GM18858 (cell line): Measurements from ENCODE around the gene HPCAL1.
"Not testable (repeated sequence)": the region's sequence is repeated elsewhere in the genome, so short reads cannot be mapped to it uniquely, and the experiment has no call there.

Source experiments
- ATAC-seq: cut with Tn5 transposase; IDR thresholded peaks from one replicate; pipeline ENCODE4 v1.9.1; 2021; ENCODE audit not compliant: unreplicated experiment

The HPCAL1 gene

DNA sequence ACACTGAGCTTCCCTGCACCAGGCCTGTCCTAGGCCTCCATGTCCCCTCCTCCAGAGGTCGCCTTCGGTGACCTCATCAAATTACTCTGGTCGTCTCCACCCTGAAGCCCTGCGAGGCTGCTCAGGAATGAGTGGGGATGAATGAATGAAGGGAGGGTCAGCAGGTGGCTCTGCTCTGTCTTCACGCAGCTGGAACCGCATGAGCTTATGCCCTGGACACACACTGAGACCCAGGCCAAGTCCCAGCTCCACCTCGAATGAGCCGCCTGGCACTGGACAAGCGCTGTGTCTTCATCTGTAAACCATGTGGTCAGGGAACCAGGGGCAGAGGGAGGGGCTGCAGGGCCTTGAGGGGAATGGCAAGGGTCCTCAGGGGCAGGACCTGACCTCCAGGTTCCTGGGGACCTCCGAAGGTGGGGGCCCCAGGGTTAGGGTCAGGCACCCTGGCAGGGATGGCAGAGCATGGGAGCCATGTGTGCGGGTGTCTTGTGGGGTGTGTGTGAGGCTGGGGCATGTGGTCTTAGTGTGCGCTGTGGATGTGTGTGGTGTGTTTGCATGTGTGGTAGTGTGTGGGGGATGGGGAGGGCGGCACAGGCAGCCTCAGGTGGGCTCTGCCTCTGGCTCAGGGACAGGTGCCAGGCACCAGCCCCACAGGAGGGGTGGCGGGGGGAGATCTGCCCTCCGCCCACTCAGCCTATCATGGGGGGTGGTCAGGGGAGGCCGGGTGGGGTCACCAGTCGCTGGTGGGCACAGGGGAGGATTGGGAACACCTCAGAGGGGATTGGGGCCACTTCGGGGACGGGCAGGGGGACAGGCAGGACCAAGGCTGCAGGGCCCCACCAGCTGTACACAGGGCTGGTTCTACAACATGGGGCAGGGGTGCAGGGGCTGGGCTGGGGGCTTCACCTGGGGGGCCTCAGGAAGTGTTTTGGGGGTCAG, 131.5 kb downstream of the HPCAL1 start:
- ATAC-seq = no peak

DNA sequence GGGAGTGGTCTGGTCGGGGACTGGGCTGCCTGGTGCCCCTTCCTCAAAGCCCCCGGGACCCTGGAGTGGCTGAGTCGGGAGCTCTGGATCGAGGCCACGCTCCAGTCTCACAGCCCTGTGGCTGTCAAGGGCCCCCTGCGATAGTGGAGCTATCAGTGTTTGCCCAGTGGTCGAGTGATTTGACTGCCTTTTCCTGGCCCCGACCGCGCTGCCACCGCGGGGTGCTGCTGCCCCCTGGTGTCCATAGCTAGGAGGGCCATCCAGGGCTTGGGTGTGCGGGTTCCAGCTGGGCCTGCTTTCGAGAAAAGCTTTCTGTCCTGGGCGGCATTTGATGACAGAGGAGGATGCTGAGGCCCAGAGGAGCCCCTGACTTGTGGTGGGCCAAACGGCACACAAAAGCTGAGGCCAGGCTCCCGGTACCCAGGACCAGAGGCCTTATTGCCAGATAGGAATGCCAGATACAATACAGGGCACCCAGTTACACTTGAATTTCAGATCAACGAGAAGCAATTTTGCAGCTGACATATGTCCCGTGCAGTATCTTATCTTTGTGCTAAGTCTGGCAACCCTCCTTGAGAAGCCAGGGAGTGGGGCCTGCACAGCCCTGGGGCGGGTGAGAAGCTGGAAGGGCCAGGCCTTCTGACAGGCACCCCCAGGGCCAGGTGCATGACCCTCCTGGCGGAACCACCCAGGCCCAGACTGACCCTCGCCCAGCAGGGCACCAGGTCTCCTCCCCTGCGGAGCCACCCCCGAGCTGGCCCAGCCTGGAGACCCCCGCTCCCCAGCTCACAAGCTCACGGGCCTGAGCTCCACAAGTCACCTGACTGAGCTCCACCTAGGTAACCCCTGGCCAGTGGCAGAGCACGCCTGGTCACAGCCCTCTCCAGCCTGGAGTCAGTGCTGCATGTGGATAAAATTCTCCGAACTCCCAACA, 132.4 kb downstream of the HPCAL1 start:
- peak; percentile 64 for ATAC-seq

DNA sequence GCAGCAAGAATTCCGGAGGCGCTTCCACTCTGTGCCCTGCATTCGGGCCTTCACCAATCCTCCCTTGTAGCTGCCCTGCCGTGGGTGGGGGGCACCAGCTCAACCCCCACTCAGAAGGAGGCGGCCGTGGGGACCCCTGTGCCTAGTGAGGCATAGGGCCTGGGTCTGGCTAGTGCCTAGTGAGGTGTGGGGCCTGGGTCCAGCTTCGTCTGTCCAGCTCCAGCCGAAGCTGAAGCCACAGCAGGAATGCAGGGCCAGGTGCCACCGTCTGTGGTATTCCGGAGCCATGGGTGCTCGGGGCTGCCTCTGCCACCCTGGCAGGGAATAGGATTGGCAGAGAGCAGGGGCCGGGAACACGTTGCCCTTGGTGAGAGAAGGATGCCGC, 133.1 kb downstream of the HPCAL1 start:
- ATAC-seq = no peak

DNA sequence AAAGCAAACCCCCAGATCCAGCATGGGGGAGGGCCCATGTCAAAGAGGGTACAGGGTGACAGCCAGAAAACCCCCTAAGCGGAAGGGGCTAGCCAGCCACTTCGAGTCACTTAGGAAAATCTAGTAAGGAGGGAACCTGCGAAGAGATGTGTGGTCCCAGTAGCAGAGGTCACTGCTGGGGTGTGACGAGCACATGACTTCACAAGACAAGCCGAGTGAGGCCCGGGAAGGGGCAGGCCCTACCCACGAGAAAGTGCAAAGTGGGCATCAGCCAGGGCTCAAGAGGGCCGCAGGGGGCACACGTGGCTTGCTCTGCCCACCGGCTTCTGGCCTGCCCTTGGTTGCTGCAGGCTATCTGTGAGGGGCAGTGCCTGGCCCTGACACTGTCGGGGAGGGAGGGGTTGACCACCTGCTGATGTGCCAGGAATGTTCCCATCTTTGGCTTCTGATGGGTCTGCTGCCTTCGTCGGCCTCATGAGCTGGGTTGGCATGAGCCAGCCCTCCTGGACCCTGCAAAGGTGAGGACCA, 133.9 kb downstream of the HPCAL1 start:
- no peak for ATAC-seq

DNA sequence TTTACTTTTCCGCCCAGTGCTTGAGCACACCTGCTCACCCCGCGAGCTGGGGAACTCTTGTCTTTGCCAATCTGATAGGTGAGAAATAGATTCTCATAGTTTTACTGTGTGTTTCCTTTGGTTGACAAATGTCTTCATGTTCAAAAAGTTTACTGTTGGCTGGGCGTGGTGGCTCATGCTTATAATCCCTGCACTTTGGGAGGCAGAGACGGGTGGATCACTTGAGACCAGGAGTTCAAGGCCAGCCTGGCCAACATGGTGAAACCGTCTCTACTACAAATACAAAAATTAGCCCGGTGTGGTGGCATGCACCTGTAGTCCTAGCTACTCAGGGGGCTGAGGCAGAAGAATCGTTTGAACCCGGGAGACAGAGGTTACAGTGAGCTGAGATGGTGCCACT, 135.1 kb downstream of the HPCAL1 start:
- ATAC-seq = no peak

DNA sequence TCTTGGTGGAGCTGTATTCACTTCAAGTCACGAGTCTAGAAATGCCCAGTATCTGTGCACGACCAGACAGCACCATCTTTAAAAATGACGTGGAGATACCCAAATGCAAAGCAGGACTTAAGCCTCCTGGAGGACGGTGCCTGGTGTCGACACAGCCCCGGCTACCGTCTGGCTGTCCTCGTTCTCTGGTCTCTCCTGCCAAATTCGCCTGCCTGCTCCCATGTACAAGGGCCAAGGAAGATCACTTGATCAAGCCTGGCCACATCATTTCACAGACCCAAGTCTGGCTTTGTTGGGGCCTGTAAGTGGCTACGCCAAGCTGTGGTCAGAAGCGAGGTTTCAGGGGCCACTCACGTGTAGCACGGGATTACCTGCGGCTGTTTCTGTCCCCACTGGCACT, 136.0 kb downstream of the HPCAL1 start:
- ATAC-seq = no peak

DNA sequence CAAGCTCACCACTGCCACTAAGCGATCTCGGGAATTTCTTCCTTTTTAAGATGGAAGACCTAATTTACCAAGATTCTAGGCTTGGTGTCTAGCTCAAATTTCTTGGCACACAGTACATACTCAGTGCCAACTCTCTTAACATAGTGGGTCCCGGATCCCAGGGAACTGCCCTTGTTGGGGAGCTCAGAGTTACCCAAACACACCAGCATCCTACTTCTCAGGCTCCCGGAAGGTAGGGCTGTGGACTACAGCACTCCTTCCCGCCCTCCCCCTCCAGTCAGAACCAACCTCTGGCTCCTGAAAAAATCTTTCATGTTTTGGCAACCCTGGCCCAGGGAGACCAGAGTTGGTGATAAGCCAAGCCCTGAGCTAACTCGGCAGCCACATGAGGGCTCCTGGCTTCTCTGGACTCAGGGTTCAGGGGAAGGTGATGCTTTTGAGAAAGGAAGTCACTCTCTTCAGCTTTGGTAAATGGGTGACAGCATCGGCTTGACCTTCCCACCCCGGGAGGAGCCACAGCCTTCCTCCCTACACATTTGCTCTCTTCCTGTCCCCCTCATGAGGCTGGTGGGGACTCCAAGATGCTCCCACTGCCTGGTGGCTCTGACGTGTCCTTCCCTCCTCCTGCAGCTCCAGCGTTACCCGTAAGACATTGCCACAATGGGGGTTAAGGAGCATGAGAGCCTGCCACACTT, 136.6 kb downstream of the HPCAL1 start:
- ATAC-seq = no peak

DNA sequence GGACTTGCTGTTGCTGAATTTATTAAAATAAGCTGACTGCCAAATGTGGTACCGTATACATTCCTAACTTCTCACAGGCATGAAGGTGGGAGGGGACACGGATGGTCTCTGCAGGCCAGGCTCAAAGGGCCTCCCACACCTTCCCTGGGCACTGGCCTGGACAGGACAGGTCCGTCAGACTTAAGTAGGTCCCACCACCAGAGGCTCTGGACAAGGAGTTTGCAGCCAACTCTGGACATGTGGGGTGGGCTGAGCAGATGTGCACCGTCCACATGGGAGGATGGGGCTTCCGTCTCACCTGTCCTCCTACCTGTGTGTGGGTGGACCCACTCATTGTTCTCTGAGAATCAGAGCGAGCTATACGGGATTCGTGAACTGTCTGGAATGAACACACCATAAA, 137.3 kb downstream of the HPCAL1 start:
- ATAC-seq = no peak

DNA sequence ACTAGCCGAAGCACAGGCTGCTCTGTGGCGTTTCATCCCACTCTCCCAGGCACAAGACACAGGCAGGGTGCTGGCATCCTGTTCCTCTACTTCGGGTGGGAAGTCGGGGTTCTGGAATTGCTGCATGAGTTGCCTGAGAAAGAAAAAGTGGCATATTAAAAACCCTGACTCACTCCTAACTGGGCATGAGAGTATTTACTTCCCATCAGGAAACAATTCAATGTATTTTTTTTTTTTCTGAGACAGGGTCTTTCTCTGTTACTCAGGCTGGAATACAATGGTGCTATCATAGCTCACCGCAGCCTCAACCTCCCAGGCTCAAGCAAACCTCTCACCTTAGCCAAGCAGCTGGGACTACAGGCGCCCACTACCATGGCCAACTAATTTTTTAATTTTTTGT, 138.0 kb downstream of the HPCAL1 start:
- no peak for ATAC-seq

DNA sequence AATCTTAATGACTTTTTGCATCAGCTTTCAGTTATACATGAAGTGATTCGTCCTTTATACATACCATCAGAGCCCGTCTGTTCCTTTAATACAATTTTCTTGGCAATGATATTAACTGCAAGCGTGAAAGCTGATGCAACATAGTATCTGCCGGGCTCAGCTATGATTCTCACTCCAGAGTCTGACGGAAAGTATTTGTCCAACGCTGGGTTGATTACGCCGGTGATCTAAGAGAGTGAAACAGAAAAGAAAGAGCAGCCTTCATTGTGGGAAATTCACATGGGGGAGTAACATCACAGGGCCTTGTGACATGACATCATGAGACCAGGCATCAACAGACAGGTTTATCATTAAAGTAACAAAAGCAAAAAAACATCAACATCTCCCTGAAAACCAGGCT, 139.2 kb downstream of the HPCAL1 start:
- no peak for ATAC-seq

DNA sequence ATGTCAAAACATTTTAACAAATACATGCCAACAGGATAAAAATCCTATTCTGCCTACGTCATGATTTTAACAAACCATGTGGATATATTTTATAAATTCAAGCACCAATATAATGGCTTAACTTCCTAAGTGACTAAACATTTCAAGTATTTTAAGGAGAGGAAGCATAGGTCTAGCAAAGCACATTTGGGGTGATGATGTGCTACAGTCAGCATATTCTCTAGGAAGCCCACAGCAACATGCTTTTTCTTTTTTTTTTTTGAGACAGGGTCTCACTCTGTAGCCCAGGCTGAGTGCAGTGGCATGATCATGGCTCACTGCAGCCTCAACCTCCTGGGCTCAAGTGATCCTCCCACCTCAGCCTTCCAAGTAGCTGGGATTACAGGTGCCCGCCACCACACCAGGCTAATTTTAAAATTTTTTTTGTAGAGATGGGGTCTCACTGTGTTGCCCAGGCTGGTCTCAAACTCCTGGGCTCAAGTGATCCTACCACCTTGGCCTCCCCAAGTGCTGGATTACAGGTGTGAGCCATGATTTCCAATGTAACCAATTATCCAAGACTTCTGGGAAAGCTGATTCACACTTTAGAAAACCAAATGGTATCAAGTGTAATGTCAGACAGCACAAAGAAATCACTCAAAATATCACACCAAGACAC, 139.9 kb downstream of the HPCAL1 start:
- ATAC-seq = not testable (repeated sequence)

DNA sequence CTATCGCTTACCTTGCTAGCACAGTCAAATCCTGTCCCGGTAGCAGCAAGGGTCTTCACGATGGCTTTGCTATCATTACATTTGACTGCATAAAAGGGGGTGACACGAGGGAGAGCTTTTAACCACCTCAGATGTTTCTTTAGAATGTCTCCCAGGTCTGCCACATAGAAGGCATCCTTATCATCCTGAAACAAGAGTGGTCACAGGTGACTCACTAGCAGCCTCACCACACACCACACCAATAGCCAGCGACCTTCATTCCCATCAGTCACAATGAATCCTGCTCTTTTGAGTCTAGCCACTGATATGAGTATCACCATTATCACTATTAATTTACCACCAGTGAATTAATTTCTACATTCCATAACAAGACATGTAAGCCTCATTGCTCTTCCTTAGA, 141.8 kb downstream of the HPCAL1 start:
- ATAC-seq = no peak

DNA sequence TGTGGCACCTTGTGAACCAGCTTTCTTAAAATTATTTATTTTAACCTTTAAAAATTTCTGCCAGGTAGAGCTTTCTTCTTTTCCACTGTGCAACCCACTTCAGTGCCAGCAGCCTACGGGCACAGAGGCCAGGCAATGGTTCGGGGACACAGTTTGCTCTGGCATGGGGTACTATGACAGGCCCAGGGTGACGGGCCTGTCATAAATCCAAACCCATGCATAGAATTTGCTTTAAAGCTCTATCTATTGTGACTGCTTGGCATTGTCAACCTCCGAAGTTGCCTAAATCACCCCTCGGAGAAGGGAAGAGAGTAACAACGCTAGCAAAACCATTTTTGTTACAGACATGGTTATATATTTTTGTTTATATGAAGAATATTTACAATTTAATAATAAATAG, 143.9 kb downstream of the HPCAL1 start:
- ATAC-seq = no peak

DNA sequence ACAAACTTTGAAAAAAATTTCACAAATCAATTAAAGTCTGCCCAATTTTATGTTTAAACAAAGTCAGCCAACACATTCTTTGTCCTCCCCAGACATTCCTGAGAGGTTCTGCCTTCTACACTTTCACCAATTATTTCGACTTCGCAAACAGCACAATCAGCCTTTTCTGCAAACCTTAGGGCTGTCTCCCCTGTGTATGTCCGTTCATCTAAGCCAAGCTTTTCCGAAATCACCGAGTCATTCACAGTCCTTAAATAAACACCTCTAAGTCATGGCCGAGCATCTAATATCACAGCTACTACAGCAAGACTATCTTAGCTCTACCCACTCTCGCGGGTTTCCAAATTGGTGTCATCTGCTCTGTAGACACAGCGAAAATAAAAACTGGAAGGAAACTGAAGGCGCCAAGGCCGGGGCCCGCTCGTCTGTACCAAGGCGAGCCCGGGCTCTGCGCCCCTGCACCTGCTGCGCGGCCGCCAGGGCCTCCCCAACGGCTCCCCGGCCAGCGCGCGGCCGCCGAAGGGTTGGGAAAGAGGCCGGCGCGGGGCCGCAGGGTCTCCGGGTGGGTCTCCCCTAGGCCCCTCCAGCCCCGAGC, 144.7 kb downstream of the HPCAL1 start:
- peak; percentile 27 for ATAC-seq

DNA sequence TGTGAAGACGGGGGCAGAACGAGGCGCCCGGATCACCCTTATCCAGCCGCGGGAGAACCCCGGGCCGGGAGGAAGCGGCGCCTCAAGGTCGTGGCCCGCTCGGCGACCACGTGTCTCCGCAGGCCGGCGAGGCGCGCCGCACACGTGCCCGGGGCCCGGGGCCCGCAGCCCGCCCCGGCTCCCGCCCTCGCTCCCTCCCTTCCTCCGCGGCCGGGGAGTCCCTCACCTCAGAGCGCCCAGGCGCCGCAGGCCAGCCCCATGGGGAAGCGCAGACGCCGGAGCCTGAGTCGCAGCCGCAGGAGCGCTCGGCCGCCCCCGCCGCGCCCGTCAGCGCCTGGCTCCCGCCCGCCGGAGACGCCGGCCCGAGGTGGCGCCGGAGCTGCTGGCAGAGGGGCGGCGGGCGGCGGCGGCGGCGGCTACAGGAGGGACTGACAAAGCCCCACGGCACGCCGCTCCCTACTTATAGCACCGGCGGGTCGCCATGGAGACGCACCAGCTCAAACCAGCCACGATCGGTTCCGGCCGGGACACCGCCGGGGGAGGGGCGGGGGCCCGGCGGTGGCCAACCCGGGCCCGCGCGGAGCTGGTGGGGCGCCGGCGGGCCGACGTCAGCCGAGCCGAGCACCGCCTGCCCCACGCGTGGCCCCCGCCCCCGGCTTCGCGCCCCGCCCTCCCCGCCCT, 145.3 kb downstream of the HPCAL1 start, which contains the start of gene ODC1:
Gene ODC1, minus strand, starts transcription at position 433 of the 681 bp plus-strand sequence. CDS start 3,295 bp downstream, outside the sequence.
- peak; percentile 34 for ATAC-seq

DNA sequence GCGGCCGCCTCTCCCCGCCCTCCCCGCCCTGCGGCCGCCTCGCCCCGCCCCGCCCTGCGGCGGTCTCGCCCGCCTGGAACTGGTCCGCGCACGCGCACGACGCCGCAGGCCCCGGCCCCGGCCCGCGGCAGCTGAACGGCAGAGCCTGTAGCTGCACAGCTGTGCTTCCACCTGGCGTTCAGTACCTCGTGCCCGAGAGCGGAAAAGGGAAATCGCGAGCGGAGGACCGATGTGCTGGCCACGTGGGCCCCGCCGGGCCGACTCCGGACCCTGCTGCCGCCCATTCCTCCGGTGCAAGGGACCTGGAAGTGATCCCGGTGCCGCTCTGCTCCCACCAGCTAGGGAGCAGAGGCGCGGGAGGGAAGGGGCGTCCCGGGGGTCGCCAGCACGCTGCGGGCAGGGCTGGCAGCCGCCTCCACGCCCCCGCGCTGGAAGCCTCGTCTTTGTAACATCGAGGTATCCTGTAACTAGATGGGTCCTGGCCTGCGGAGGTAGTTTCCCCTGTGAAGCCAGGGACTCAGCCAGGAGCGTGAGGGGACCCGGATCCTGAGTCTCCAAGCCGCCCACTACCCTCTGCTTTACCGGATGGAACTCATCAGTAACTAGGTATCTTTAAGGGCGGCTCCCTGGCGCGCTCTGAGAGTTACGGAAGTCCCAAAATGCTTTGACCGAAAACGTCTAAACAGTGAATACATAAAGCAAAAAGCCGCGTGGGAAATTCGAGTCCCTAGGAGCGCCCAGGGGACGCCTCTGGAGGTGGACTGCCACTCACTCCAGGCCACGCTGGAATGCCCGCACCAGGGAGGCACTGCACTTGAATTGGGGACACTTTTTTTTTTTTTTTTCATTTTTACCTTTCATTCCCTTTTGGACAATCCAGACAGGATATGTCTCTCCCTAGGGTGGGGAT, 146.1 kb downstream of the HPCAL1 start:
- peak; percentile 47 for ATAC-seq

DNA sequence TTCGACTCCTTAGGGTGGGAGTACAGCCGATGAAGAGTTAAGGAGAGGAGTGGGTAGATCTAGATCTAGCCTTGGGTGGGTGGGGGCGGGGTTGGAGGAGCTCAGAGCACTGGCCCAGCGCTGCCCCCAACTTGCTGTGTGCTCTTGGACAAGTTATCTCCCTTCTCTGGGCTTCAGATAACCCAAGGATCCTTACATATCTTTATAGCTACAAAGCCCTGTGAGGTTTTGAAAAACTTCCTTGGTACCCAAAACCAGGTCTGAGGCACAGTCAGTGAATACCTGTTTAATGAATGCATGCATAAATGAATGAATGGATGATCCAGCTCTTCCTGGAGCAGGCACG, 146.8 kb downstream of the HPCAL1 start:
- ATAC-seq = no peak
